Kidney epithelial cell (primary cell): ENCODE data around the gene NPIPB9. TPM values are rescaled to one million over a fixed set of nuclear protein-coding genes. Genes with fewer than 3 reads are reported as not detected.
"Not testable (repeated sequence)": the region's sequence is repeated elsewhere in the genome, so short reads cannot be mapped to it uniquely, and the experiment has no call there.

Experiments
- DNase-seq: peaks from one replicate; pipeline ENCODE4 v3.0.0-alpha.2; 2010; ENCODE audit warnings: low read depth
- H3K27me3 ChIP-seq: 2 replicates; pipeline ENCODE4 v1.6.0; 2011; ENCODE audit warnings: low read length; ENCODE audit not compliant: control insufficient read depth, insufficient read depth
- H3K36me3 ChIP-seq: 2 replicates; pipeline ENCODE4 v1.5.1; 2011; ENCODE audit warnings: low read length; ENCODE audit not compliant: control insufficient read depth, insufficient read depth
- H3K4me3 ChIP-seq: 2 replicates; pipeline ENCODE4 v1.5.1; 2011; ENCODE audit warnings: low read depth, mild to moderate bottlenecking, control low read depth, low read length
- total RNA-seq: library from RNA; depleted of rRNA; stranded (reverse); fragments of >200 nt; gene quantifications from 2 replicates; pipeline ENCODE4 v1.2.3, GENCODE V29; 2015

NPIPB9 gene
- total RNA-seq = 0.68 and 2.7 TPM in 2 replicates

- not testable (repeated sequence) for H3K36me3 ChIP-seq, DNase-seq, H3K27me3 ChIP-seq, H3K4me3 ChIP-seq
Observed at GRCh38 chr16:28751487-28751886, at the start of gene NPIPB9. Gene NPIPB9, plus strand, starts transcription at chr16:28751787.

GRCh38 chr16:28704246-28704645 is 47.3 kb upstream of the NPIPB9 start:
- DNase-seq, H3K27me3 ChIP-seq, H3K36me3 ChIP-seq: not testable (repeated sequence)

DNA sequence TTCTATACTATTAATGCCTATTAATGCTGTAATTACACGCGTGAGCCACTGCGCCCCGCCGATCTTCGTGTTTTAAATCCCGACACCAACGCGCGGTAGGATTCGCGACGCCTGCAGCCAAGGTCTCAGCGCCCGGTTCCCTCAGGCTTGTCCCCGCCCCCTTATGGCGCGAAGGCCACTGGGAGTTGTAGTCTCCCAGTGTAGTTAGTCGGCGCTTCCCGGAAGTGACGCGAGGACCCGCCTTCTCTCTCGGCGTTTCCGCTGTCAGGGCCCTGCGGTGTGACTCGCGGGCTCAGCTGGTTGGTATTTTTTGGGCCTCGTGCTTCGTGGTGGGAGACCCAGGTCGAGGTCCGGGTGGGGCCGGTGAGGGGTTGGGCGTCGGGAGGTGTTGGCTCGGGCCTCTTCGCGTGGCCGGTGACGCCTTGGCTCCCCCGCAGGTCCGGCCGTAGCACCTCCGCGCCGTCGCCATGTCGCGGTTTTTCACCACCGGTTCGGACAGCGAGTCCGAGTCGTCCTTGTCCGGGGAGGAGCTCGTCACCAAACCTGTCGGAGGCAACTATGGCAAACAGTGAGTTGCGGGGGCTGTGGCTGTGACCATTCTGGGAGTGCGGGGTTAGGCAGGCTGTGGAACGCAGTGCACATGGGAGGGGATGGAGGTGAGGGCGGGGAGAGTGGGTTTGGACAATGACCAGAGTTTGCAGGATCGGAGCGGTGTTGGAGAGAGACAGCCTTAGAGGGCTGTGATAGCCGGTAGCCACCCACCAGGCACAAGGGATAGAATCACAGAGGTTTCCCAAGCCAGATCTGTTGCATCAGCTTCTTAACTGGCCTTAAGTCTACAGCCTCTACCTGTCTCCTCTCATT is 40.1 kb upstream of the NPIPB9 start, which contains the start of gene EIF3C:
TSS of gene EIF3C (plus strand) at position 245 of the 864 bp plus-strand sequence. CDS start at position 468, 223 bp downstream.
- not testable (repeated sequence) for H3K27me3 ChIP-seq, H3K4me3 ChIP-seq

More at GRCh38 chr16:28704246-28704645, 47.3 kb upstream of the NPIPB9 start:
- H3K4me3 ChIP-seq = not testable (repeated sequence)

DNA sequence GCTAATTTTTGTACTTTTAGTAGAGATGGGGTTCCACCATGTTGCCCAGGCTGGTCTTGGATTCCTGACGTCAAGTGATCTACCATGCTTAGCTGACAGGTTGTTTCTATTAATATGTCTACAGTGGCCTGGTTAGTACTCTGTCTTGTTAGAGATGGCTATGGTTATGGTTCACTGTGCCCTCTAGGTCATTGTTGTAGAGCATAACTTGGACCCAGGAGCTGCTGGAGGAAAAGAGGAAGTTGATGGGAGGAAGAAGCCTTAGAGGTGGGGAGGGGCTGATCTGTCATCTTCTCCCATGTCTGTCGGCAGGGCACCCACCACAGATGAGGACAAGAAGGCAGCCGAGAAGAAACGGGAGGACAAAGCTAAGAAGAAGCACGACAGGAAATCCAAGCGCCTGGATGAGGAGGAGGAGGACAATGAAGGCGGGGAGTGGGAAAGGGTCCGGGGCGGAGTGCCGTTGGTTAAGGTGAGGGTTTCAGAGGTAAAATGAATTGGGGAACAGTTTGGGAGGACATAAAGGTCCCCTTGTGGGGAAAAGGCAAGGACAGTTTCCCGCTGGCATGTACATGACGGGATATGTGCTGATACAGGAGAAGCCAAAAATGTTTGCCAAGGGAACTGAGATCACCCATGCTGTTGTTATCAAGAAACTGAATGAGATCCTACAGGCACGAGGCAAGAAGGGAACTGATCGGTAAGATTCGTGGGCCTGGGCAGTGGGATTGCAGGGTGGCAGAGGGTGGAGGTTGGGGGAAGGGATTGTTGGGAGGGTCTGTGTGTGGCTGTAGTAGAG is 28.5 kb upstream of the NPIPB9 start:
- not testable (repeated sequence) for DNase-seq, H3K36me3 ChIP-seq, H3K4me3 ChIP-seq, H3K27me3 ChIP-seq

More for the DNA sequence above, 40.1 kb upstream of the NPIPB9 start, which contains the start of gene EIF3C:
- DNase-seq, H3K36me3 ChIP-seq: not testable (repeated sequence)

DNA sequence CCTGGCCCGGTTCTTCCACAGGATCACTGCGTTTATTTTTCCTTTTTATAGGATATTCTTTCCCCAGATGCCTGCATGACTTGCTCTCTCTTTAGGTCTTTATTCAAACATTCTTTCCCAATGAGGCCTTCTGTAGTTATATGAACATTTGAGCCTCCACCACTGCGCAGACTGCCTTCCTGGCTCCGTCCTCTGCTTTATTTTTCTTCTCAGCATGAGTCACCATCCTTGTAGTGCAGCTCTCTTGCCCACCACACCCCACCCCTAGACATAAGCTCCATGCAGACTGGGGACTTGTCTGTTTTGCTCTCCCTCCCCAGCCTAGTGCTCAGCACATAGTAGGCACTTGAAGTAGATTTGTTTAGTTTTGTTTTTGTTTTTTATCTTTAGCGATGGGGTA is 20.3 kb upstream of the NPIPB9 start:
- DNase-seq, H3K27me3 ChIP-seq, H3K36me3 ChIP-seq, H3K4me3 ChIP-seq: not testable (repeated sequence)

GRCh38 chr16:28732455-28733124 is 19.0 kb upstream of the NPIPB9 start:
- H3K4me3 ChIP-seq, H3K36me3 ChIP-seq, DNase-seq, H3K27me3 ChIP-seq: not testable (repeated sequence)

- H3K27me3 ChIP-seq, H3K36me3 ChIP-seq, H3K4me3 ChIP-seq, DNase-seq: not testable (repeated sequence)
Observed at GRCh38 chr16:28739787-28740186, 11.8 kb upstream of the NPIPB9 start.

- H3K36me3 ChIP-seq, H3K27me3 ChIP-seq, H3K4me3 ChIP-seq, DNase-seq: not testable (repeated sequence)
Observed at GRCh38 chr16:28740631-28741030, 11.0 kb upstream of the NPIPB9 start.

DNA sequence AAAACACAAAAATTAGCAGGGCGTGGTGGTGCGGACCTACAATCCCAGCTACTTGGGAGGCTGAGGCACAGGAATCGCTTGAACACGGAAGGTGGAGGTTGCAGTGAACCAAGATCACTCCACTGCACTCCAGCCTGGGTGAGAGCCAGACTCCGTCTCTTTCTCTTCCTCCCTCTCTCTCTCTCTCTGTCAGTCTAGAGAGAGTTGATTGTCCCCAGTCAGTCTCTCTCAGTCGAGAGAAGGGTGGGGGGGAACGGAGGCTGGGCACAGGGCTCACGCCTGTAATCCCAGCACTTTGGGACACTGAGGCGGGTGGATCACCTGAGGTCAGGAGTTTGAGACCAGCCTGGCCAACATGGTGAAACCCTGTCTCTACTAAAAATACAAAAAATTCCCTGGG is 10.3 kb upstream of the NPIPB9 start:
- H3K36me3 ChIP-seq, DNase-seq, H3K27me3 ChIP-seq, H3K4me3 ChIP-seq: not testable (repeated sequence)

DNA sequence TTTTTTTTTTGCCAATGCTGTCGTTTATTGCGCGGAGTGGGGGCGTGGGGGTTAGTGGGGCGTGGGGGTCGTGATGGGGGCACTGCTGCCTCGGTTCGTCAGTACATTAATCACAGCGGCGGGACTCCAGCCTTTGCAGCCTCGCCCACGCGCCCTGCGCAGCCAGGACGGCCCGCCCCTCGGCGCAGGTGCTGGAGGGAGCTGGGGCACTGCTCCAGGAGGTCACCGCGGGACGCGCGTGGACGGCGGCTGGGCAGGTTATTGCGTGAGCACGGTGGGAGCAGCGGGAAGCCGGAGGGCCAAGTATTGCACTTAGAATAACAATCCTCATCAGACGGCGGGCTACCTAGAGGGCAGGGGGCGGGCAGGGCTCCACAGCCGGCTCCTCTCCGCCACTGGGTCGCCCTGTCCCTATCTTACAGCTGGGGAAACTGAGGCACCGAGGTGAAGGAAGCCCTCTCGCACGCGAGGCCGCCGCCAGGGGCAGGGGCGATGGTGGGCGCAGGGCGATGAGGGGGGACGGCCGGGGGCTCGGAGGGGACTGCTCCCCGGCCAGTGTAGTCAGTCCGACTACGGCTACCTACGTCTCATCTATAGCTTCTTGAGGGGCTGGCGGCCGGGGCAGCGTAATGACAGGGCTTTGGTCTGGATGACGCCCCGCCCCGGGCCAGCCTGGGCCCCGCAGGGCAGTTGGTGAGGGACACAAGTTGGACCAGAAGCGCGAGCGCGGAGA is 4.8 kb upstream of the NPIPB9 start:
- not testable (repeated sequence) for H3K4me3 ChIP-seq, DNase-seq, H3K36me3 ChIP-seq, H3K27me3 ChIP-seq

GRCh38 chr16:28749997-28750465 is 1.6 kb upstream of the NPIPB9 start:
- not testable (repeated sequence) for DNase-seq, H3K36me3 ChIP-seq, H3K4me3 ChIP-seq, H3K27me3 ChIP-seq

GRCh38 chr16:28750469-28751067 is 1.0 kb upstream of the NPIPB9 start:
- not testable (repeated sequence) for DNase-seq, H3K27me3 ChIP-seq, H3K4me3 ChIP-seq, H3K36me3 ChIP-seq

DNA sequence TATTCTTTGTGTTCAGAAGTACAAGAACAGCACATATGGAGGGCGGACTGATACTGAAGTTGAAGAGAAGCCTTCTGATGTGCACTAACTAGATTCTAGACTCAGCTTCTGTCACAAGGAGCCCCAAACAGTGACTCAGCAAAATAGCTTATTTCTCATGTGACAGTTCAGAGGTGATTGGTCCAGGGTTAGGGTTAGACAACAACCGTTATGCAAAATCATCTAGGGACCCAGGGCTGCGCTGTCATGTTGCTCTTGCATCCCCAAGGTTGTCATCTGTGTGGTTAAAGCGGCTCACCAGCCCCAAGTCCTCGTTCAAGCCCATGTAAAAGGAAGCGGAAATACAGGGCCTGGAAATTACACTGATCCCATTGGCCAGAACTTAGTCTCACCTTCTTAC is 30.1 kb downstream of the NPIPB9 start:
- H3K27me3 ChIP-seq, DNase-seq, H3K4me3 ChIP-seq, H3K36me3 ChIP-seq: not testable (repeated sequence)
